ENCODE results near the gene POLA2. TPM values are rescaled to one million over a fixed set of nuclear protein-coding genes. Genes with fewer than 3 reads are reported as not detected.

POLA2 gene
- total and polyA plus RNA-seq, 4 donors = 1.5 to 6.1 (median 3.2) TPM

DNA sequence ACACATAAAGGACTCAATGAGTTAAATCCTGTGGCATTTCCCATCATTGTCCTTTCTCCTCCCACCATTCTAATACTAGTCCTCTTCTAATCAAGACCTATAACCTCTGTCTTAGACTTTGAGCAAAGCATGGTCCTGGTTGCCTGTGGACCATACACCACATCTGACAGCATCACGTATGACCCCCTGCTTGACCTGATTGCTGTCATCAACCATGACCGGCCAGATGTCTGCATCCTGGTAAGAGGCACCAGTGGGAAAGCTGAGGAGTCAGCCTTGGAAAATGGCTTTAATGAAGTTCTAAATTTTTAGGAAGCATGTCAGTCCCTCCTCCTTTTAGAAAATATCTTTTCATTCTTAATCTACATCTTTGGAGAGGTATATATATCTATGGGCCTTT lies 25.8 kb downstream of the POLA2 start:
- H3K27ac ChIP-seq (ENCODE audit: low read depth in 1 of 2, low read length in 2 of 2) = no peak overlapping the region

More for the DNA sequence above, 25.8 kb downstream of the POLA2 start:
- Histone ChIP-seq H3K36me3 (ENCODE audit: control insufficient read depth in 4 of 4, insufficient read depth in 3 of 4, low read depth in 1 of 4, low read length in 3 of 4) (peaks cover 0 to 12% (median 5%) of the 10 kb centered on the region in 4 donors), H3K9me3 (ENCODE audit: control insufficient read depth in 4 of 4, low read length in 3 of 4) (no peaks in the 10 kb centered on the region), H3K4me1 (ENCODE audit: control insufficient read depth in 4 of 4, insufficient read depth in 4 of 4, low read length in 3 of 4) (peaks cover 0 to 3% (median 0%) of the 10 kb centered on the region in 4 donors), H3K27me3 (ENCODE audit: control insufficient read depth in 4 of 4, insufficient read depth in 4 of 4, low read length in 3 of 4) (no peaks in the 10 kb centered on the region), H3K9ac (ENCODE audit: low read depth in 1 of 2, low read length in 2 of 2) (no peak overlapping the region), H3K4me3 (ENCODE audit: low read depth in 1 of 3, low read length in 3 of 3) (no peak overlapping the region)
- no peak for TF ChIP-seq HNF4G (IDR thresholded peaks at IDR 0.05)
- TF ChIP-seq MAX (IDR thresholded peaks at IDR 0.05) = no peak
- no peak for TF ChIP-seq EGR1 (IDR thresholded peaks at IDR 0.05; ENCODE audit: low read depth in 2 of 2)
- no peak for TF ChIP-seq FOXA1 (IDR thresholded peaks at IDR 0.05)
- no peak for TF ChIP-seq SP1 (IDR thresholded peaks at IDR 0.05)
- no peak for TF ChIP-seq YY1 (IDR thresholded peaks at IDR 0.05)
- no peak for TF ChIP-seq JUND (IDR thresholded peaks at IDR 0.05)
- no peak for TF ChIP-seq RAD21 (IDR thresholded peaks at IDR 0.05)
- TF ChIP-seq TAF1 (conservative IDR thresholded peaks at IDR 0.05) = no peak
- TF ChIP-seq CTCF (IDR thresholded peaks at IDR 0.05; ENCODE audit: low read depth, low read length, missing input control) = no peak
- no peak for TF ChIP-seq ATF3 (IDR thresholded peaks at IDR 0.05)
- no peak for TF ChIP-seq GABPA (IDR thresholded peaks at IDR 0.05 in 1 of 2, conservative IDR thresholded peaks at IDR 0.05 in 1 of 2)
- no peak for TF ChIP-seq HNF4A (conservative IDR thresholded peaks at IDR 0.05)
- no peak for TF ChIP-seq REST (IDR thresholded peaks at IDR 0.05)
- no peak for TF ChIP-seq FOXA2 (IDR thresholded peaks at IDR 0.05)
- no peak for TF ChIP-seq ZBTB33 (IDR thresholded peaks at IDR 0.05)
- no peak for TF ChIP-seq RXRA (IDR thresholded peaks at IDR 0.05)
- no peak for TF ChIP-seq NR2F2 (IDR thresholded peaks at IDR 0.05)
- DNase-seq (ENCODE audit: low spot score) = no peak
- 95% methylated on average over 2 of the region's 2 CpGs for WGBS
